H9 (cell line): Measurements from ENCODE around the gene MRGPRD. TPM values are rescaled to one million over a fixed set of nuclear protein-coding genes. Genes with fewer than 3 reads are reported as not detected.

Experiments used
- DNase-seq: peaks from one replicate; pipeline ENCODE4 v3.0.0-alpha.2; 2017
- H2AFZ ChIP-seq: one replicate; pipeline ENCODE4 v1.6.1; 2013; ENCODE audit warnings: mild to moderate bottlenecking, low read length, control low read depth, moderate library complexity
- H2AK5ac ChIP-seq: 2 replicates; pipeline ENCODE4 v1.6.1; 2013; ENCODE audit warnings: low read length, control low read depth, mixed read lengths; ENCODE audit not compliant: insufficient read length
- H2BK120ac ChIP-seq: one replicate; pipeline ENCODE4 v1.6.1; 2013; ENCODE audit warnings: low read depth, mild to moderate bottlenecking, low read length, control low read depth, inconsistent platforms; ENCODE audit not compliant: poor library complexity, severe bottlenecking
- H2BK12ac ChIP-seq: 2 replicates; pipeline ENCODE4 v1.6.1; 2013; ENCODE audit warnings: low read length, control low read depth, mixed read lengths, low read depth; ENCODE audit not compliant: insufficient read length
- H2BK15ac ChIP-seq: 2 replicates; pipeline ENCODE4 v1.6.1; 2013; ENCODE audit warnings: low read depth, low read length, control low read depth
- H2BK20ac ChIP-seq: one replicate; pipeline ENCODE4 v1.6.1; 2013; ENCODE audit warnings: low read depth, mild to moderate bottlenecking, low read length, control low read depth, inconsistent platforms; ENCODE audit not compliant: poor library complexity, severe bottlenecking
- H2BK5ac ChIP-seq: 2 replicates; pipeline ENCODE4 v1.6.1; 2013; ENCODE audit warnings: low read length, control low read depth, mixed read lengths; ENCODE audit not compliant: insufficient read length
- H3K14ac ChIP-seq: 2 replicates; pipeline ENCODE4 v1.6.1; 2013; ENCODE audit warnings: low read length, control low read depth; ENCODE audit not compliant: insufficient read depth
- H3K18ac ChIP-seq: 2 replicates; pipeline ENCODE4 v1.6.1; 2013; ENCODE audit warnings: low read depth, mild to moderate bottlenecking, mixed read lengths, low read length, control low read depth; ENCODE audit not compliant: insufficient read length
- H3K23ac ChIP-seq: 2 replicates; pipeline ENCODE4 v1.6.1; 2013; ENCODE audit warnings: low read length, control low read depth, mixed read lengths, low read depth; ENCODE audit not compliant: insufficient read length
- H3K23me2 ChIP-seq: 2 replicates; pipeline ENCODE4 v1.6.1; 2013; ENCODE audit warnings: low read depth, mild to moderate bottlenecking, mixed read lengths, low read length, control low read depth; ENCODE audit not compliant: insufficient read length, poor library complexity, severe bottlenecking
- H3K27ac ChIP-seq: 2 replicates; pipeline ENCODE4 v1.5.1; 2013; ENCODE audit warnings: low read length, control low read depth, mixed read lengths, low read depth; ENCODE audit not compliant: insufficient read length
- H3K27me3 ChIP-seq: 2 replicates; pipeline ENCODE4 v1.6.1; 2013; ENCODE audit warnings: low read length, control low read depth, inconsistent platforms; ENCODE audit not compliant: insufficient read depth
- H3K4ac ChIP-seq: 2 replicates; pipeline ENCODE4 v1.6.1; 2013; ENCODE audit warnings: low read depth, mild to moderate bottlenecking, control low read depth, inconsistent platforms, low read length, moderate library complexity
- H3K4me1 ChIP-seq: 2 replicates; pipeline ENCODE4 v1.6.1; 2013; ENCODE audit warnings: low read length, control low read depth, inconsistent platforms; ENCODE audit not compliant: insufficient read depth
- H3K4me2 ChIP-seq: 2 replicates; pipeline ENCODE4 v1.6.1; 2013; ENCODE audit warnings: low read length, control low read depth, mixed read lengths; ENCODE audit not compliant: insufficient read length, insufficient read depth
- H3K56ac ChIP-seq: 2 replicates; pipeline ENCODE4 v1.6.1; 2013; ENCODE audit warnings: low read depth, mild to moderate bottlenecking, mixed read lengths, low read length, control low read depth; ENCODE audit not compliant: insufficient read length
- H3K79me1 ChIP-seq: 2 replicates; pipeline ENCODE4 v1.6.1; 2013; ENCODE audit warnings: low read depth, mild to moderate bottlenecking, moderate library complexity, low read length, control low read depth, inconsistent platforms; ENCODE audit not compliant: insufficient read depth, poor library complexity, severe bottlenecking
- H3K79me2 ChIP-seq: 2 replicates; pipeline ENCODE4 v1.6.1; 2013; ENCODE audit warnings: low read length, control low read depth, inconsistent platforms; ENCODE audit not compliant: insufficient read depth
- H3K9ac ChIP-seq: 2 replicates; pipeline ENCODE4 v1.6.1; 2013; ENCODE audit warnings: low read length, control low read depth, mixed read lengths; ENCODE audit not compliant: insufficient read length; ENCODE audit errors: extremely low read depth
- H3K9me3 ChIP-seq: one replicate; pipeline ENCODE4 v1.6.1; 2013; ENCODE audit warnings: low read depth, low read length, inconsistent platforms; ENCODE audit not compliant: control insufficient read depth
- H3T11ph ChIP-seq: one replicate; pipeline ENCODE4 v1.6.1; 2013; ENCODE audit warnings: mild to moderate bottlenecking, low read length, control low read depth, inconsistent platforms
- H4K20me1 ChIP-seq: one replicate; pipeline ENCODE4 v1.6.1; 2013; ENCODE audit not compliant: control insufficient read depth, insufficient read length, insufficient read depth
- H4K5ac ChIP-seq: 2 replicates; pipeline ENCODE4 v1.6.1; 2013; ENCODE audit warnings: low read depth, mild to moderate bottlenecking, mixed read lengths, low read length, control low read depth; ENCODE audit not compliant: insufficient read length
- H4K8ac ChIP-seq: replicated peaks from 2 replicates; pipeline ENCODE4 v1.6.1; 2013; ENCODE audit warnings: low read length, control low read depth, mixed read lengths, low read depth; ENCODE audit not compliant: insufficient read length
- H4K91ac ChIP-seq: 2 replicates; pipeline ENCODE4 v1.6.1; 2013; ENCODE audit warnings: low read depth, mild to moderate bottlenecking, moderate library complexity, mixed read lengths, low read length, control low read depth; ENCODE audit not compliant: insufficient read length
- H3K27ac Mint-ChIP-seq, 3 experiments: 2 replicates in 2 of 3; 3 replicates in 1 of 3; pipeline ENCODE4 v1.8.0; 2020 to 2021; ENCODE audit warnings: mixed read lengths in 3 of 3, mild to moderate bottlenecking in 1 of 3, moderate library complexity in 1 of 3
- H3K27me3 Mint-ChIP-seq: 2 replicates; pipeline ENCODE4 v1.8.0; 2021; ENCODE audit warnings: low read depth, mild to moderate bottlenecking, moderate library complexity, mixed read lengths
- H3K36me3 Mint-ChIP-seq, 3 experiments: 2 replicates in 2 of 3; 3 replicates in 1 of 3; pipeline ENCODE4 v1.8.0; 2020 to 2021; ENCODE audit warnings: low read depth in 3 of 3, mixed read lengths in 3 of 3; ENCODE audit not compliant: insufficient read depth in 1 of 3
- H3K4me1 Mint-ChIP-seq, 2 experiments: 2 replicates each; pipeline ENCODE4 v1.8.0; 2020; ENCODE audit warnings: mixed read lengths in 2 of 2
- H3K4me3 Mint-ChIP-seq, 2 experiments: 2 replicates in 1 of 2; 3 replicates in 1 of 2; pipeline ENCODE4 v1.8.0; 2020 to 2021; ENCODE audit warnings: mild to moderate bottlenecking in 2 of 2, mixed read lengths in 2 of 2, moderate library complexity in 1 of 2
- H3K9me3 Mint-ChIP-seq, 2 experiments: 2 replicates in 1 of 2; 3 replicates in 1 of 2; pipeline ENCODE4 v1.8.0; 2020; ENCODE audit warnings: mild to moderate bottlenecking in 2 of 2, mixed read lengths in 2 of 2, moderate library complexity in 1 of 2
- WGBS: extraction: QIAGEN DNeasy Blood & Tissue Kit; methylation state at CpG from one replicate; pipeline ENCODE4 v1.1.7; 2013; ENCODE audit warnings: missing lambda C conversion rate, low lambda C conversion rate, mixed read lengths; ENCODE audit not compliant: insufficient read length; ENCODE audit errors: extremely low coverage; 5-methylcytosine and 5-hydroxymethylcytosine counted together
- total RNA-seq: library from RNA; stranded (reverse); gene quantifications from 2 replicates; pipeline ENCODE4 v1.2.1, GENCODE V29; 2021
- TF ChIP-seq, protein P1 (sequence below): fragments of 200-600 bp; sonication (generic); conservative IDR thresholded peaks from 3 replicates; pipeline ENCODE4 v1.8.0; 2021; ENCODE audit warnings: antibody characterized with exemption, mild to moderate bottlenecking

The MRGPRD gene
- total RNA-seq, 1 experiment from 2014 or later = not detected

DNA sequence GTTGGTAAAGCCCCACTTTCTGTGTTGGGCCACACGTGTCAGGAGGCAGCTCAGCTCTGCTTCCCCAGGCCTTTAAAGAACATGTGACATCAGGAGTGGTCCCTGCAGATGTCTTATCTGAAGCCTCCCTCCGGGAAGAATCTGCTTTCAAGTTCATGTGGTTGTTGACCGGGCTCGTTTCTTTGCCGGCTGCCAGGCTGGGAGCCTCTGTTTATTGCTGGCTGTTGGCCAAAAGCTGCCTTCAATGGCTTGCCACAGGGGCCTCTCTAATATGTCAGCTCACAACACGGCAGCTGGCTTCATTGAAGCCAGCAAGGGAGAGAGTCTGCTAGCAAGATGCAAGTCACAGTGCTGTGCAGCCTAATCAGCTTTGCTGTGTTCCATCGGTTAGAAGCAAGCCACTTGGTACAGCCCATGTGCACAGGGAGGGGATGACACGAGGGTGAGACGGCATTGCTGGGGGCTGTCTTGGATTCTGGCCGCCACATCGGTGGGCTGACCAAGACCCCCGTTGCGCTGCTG, 17.7 kb upstream of the MRGPRD start:
- Histone ChIP-seq H2BK12ac (no peak overlapping the region), H2AK5ac (no peak overlapping the region), H3K14ac (no peak overlapping the region), H4K5ac (no peak overlapping the region), H3K56ac (no peak overlapping the region), H4K91ac (no peak overlapping the region), H3K4ac (no peak overlapping the region), H2BK20ac (no peak overlapping the region), H3K18ac (no peak overlapping the region), H3K23me2 (no peaks in the 10 kb centered on the region), H3K4me1 (no peaks in the 10 kb centered on the region), H2BK15ac (no peak overlapping the region), H3K9me3 (no peaks in the 10 kb centered on the region), H2AFZ (no peak overlapping the region), H3K9ac (no peak overlapping the region), H3K27me3 (no peaks in the 10 kb centered on the region), H4K20me1 (no peaks in the 10 kb centered on the region), H3K79me1 (no peaks in the 10 kb centered on the region), H3K23ac (no peak overlapping the region), H2BK5ac (no peak overlapping the region), H4K8ac (no peak overlapping the region), H3K27ac (no peak overlapping the region), H3K4me2 (no peak overlapping the region), H3T11ph (no peak overlapping the region), H2BK120ac (no peak overlapping the region), H3K79me2 (no peaks in the 10 kb centered on the region)
- TF ChIP-seq, protein P1, sequence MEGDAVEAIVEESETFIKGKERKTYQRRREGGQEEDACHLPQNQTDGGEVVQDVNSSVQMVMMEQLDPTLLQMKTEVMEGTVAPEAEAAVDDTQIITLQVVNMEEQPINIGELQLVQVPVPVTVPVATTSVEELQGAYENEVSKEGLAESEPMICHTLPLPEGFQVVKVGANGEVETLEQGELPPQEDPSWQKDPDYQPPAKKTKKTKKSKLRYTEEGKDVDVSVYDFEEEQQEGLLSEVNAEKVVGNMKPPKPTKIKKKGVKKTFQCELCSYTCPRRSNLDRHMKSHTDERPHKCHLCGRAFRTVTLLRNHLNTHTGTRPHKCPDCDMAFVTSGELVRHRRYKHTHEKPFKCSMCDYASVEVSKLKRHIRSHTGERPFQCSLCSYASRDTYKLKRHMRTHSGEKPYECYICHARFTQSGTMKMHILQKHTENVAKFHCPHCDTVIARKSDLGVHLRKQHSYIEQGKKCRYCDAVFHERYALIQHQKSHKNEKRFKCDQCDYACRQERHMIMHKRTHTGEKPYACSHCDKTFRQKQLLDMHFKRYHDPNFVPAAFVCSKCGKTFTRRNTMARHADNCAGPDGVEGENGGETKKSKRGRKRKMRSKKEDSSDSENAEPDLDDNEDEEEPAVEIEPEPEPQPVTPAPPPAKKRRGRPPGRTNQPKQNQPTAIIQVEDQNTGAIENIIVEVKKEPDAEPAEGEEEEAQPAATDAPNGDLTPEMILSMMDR = no peak
- no peaks in the 10 kb centered on the region; a peak in 1 of 5 replicates for H3K9me3 Mint-ChIP-seq
- H3K27ac Mint-ChIP-seq = no peak overlapping the region
- no peak overlapping the region for H3K4me3 Mint-ChIP-seq
- H3K36me3 Mint-ChIP-seq = no peaks in the 10 kb centered on the region
- H3K4me1 Mint-ChIP-seq = peaks cover 5 to 15% of the 10 kb centered on the region in 2 experiments
- no peaks in the 10 kb centered on the region for H3K27me3 Mint-ChIP-seq
- DNase-seq = peak; percentile 22
- WGBS = no CpG with 5 or more reads among the region's 13 CpGs
